ENCODE data around the gene EPHB3.

GRCh38 chr3:184537885-184538665 is 23.5 kb upstream of the EPHB3 start:
- TF ChIP-seq SIN3A (IDR thresholded peaks at IDR 0.05; ENCODE audit: borderline replicate concordance, low read depth, low read length) = no peak
- no peak for TF ChIP-seq RCOR1 (IDR thresholded peaks at IDR 0.05; ENCODE audit: low read length)
- no peak for TF ChIP-seq POLR2AphosphoS5 (IDR thresholded peaks at IDR 0.05; ENCODE audit: low read depth, low read length)
- TF ChIP-seq CHD2 (IDR thresholded peaks at IDR 0.05; ENCODE audit: low read length, partially characterized antibody) = no peak
- no peak for TF ChIP-seq CTCF (IDR thresholded peaks at IDR 0.05)
- no peak for TF ChIP-seq MAX (IDR thresholded peaks at IDR 0.05; ENCODE audit: low read depth)
- no peak for TF ChIP-seq ZBTB33 (IDR thresholded peaks at IDR 0.05; ENCODE audit: borderline replicate concordance, low read depth)
- TF ChIP-seq RFX5 (IDR thresholded peaks at IDR 0.05; ENCODE audit: low read length) = no peak
- no peak for TF ChIP-seq JUND (IDR thresholded peaks at IDR 0.05)
- TF ChIP-seq TAF1 (IDR thresholded peaks at IDR 0.05; ENCODE audit: borderline replicate concordance, low read depth, low read length) = no peak
- no peak for TF ChIP-seq TCF12 (IDR thresholded peaks at IDR 0.05)
- no peak for TF ChIP-seq MXI1 (IDR thresholded peaks at IDR 0.05; ENCODE audit: low read depth, low read length)
- TF ChIP-seq TEAD4 (IDR thresholded peaks at IDR 0.05; ENCODE audit: borderline replicate concordance, insufficient read depth) = no peak

Measured in SK-N-SH (cell line).